Measurements from ENCODE around the gene KCNMA1.

Gene KCNMA1

DNA sequence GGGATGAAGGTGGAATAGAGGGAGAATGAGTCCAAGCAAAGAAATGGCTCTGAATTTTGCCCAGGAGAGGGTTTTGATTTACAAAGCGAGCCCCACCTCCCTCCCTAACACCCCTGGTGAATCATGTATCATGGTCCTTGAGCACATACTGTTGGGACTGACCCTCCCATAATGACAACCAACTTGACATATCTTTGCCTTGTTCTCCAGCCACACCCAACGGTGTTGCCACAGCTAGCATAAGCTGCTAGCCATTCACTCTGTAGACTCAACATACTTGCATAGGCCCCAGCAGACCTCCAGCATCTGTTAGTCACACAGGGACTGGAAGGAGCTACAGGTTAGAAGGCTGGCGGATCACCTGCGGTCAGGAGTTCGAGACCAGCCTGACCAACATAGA lies 538.5 kb downstream of the KCNMA1 start:
- H3K9ac ChIP-seq (ENCODE audit: low read length), result no peak overlapping the region
- H3K36me3 ChIP-seq (ENCODE audit: control insufficient read depth, low read depth, low read length), result no peaks in the 10 kb centered on the region
- H3K4me1 ChIP-seq (ENCODE audit: control insufficient read depth, low read depth, low read length), result no peaks in the 10 kb centered on the region

GRCh38 chr10:77097625-77098024 lies 540.0 kb downstream of the KCNMA1 start:
- Histone ChIP-seq H3K9me3 (ENCODE audit: control insufficient read depth, low read depth, low read length) (no peaks in the 10 kb centered on the region), H3K4me1 (ENCODE audit: control insufficient read depth, low read depth, low read length) (no peaks in the 10 kb centered on the region), H3K27ac (ENCODE audit: low read length) (no peak overlapping the region), H3K27me3 (ENCODE audit: control insufficient read depth, insufficient read depth, low read length) (no peaks in the 10 kb centered on the region), H3K4me3 (ENCODE audit: low read length) (no peak overlapping the region), H3K9ac (ENCODE audit: low read length) (no peak overlapping the region), H3K36me3 (ENCODE audit: control insufficient read depth, low read depth, low read length) (no peaks in the 10 kb centered on the region)

More for the DNA sequence above, 538.5 kb downstream of the KCNMA1 start:
- Histone ChIP-seq H3K27me3 (ENCODE audit: control insufficient read depth, insufficient read depth, low read length) (no peaks in the 10 kb centered on the region), H3K9me3 (ENCODE audit: control insufficient read depth, low read depth, low read length) (no peaks in the 10 kb centered on the region), H3K27ac (ENCODE audit: low read length) (no peak overlapping the region), H3K4me3 (ENCODE audit: low read length) (no peak overlapping the region)

GRCh38 chr10:77093126-77093525 lies 544.5 kb downstream of the KCNMA1 start:
- Histone ChIP-seq H3K36me3 (ENCODE audit: control insufficient read depth, low read depth, low read length) (no peaks in the 10 kb centered on the region), H3K9ac (ENCODE audit: low read length) (no peak overlapping the region), H3K27ac (ENCODE audit: low read length) (no peak overlapping the region), H3K9me3 (ENCODE audit: control insufficient read depth, low read depth, low read length) (no peaks in the 10 kb centered on the region), H3K4me1 (ENCODE audit: control insufficient read depth, low read depth, low read length) (no peaks in the 10 kb centered on the region), H3K27me3 (ENCODE audit: control insufficient read depth, insufficient read depth, low read length) (no peaks in the 10 kb centered on the region), H3K4me3 (ENCODE audit: low read length) (no peak overlapping the region)

GRCh38 chr10:77091597-77092165 lies 545.9 kb downstream of the KCNMA1 start:
- no peak overlapping the region for H3K27ac ChIP-seq (ENCODE audit: low read length)
- H3K27me3 ChIP-seq (ENCODE audit: control insufficient read depth, insufficient read depth, low read length), result no peaks in the 10 kb centered on the region
- H3K4me1 ChIP-seq (ENCODE audit: control insufficient read depth, low read depth, low read length), result no peaks in the 10 kb centered on the region
- H3K4me3 ChIP-seq (ENCODE audit: low read length), result no peak overlapping the region
- H3K9ac ChIP-seq (ENCODE audit: low read length), result no peak overlapping the region
- no peaks in the 10 kb centered on the region for H3K36me3 ChIP-seq (ENCODE audit: control insufficient read depth, low read depth, low read length)
- no peaks in the 10 kb centered on the region for H3K9me3 ChIP-seq (ENCODE audit: control insufficient read depth, low read depth, low read length)

GRCh38 chr10:77090381-77091356 lies 546.9 kb downstream of the KCNMA1 start:
- no peak overlapping the region for H3K9ac ChIP-seq (ENCODE audit: low read length)
- no peaks in the 10 kb centered on the region for H3K36me3 ChIP-seq (ENCODE audit: control insufficient read depth, low read depth, low read length)
- H3K27ac ChIP-seq (ENCODE audit: low read length), result no peak overlapping the region
- H3K27me3 ChIP-seq (ENCODE audit: control insufficient read depth, insufficient read depth, low read length), result no peaks in the 10 kb centered on the region
- no peak overlapping the region for H3K4me3 ChIP-seq (ENCODE audit: low read length)
- no peaks in the 10 kb centered on the region for H3K4me1 ChIP-seq (ENCODE audit: control insufficient read depth, low read depth, low read length)
- H3K9me3 ChIP-seq (ENCODE audit: control insufficient read depth, low read depth, low read length), result no peaks in the 10 kb centered on the region

DNA sequence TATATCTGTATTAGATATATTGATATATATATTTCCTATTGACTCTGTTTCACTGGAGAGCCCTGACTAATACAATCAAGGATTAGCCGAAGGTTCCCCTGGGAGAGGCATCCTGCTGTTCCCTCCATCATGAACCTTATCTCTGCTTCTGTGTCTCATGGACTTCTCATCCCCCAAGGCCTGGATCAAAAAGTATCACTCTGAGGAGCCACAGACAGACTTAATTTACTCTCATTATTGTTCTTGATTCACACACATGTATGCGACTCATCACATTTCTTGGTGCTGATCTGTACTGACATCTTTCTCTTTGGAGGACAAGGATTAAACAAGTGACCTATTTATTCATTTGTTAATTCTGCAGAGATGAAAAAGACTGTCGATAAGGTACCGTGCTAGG lies 550.2 kb downstream of the KCNMA1 start:
- Histone ChIP-seq H3K27ac (ENCODE audit: low read length) (no peak overlapping the region), H3K9me3 (ENCODE audit: control insufficient read depth, low read depth, low read length) (no peaks in the 10 kb centered on the region), H3K27me3 (ENCODE audit: control insufficient read depth, insufficient read depth, low read length) (no peaks in the 10 kb centered on the region), H3K9ac (ENCODE audit: low read length) (no peak overlapping the region), H3K36me3 (ENCODE audit: control insufficient read depth, low read depth, low read length) (no peaks in the 10 kb centered on the region), H3K4me1 (ENCODE audit: control insufficient read depth, low read depth, low read length) (peaks cover 13% of the 10 kb centered on the region), H3K4me3 (ENCODE audit: low read length) (no peak overlapping the region)

GRCh38 chr10:77086081-77086480 lies 551.5 kb downstream of the KCNMA1 start:
- Histone ChIP-seq H3K27ac (ENCODE audit: low read length) (no peak overlapping the region), H3K9me3 (ENCODE audit: control insufficient read depth, low read depth, low read length) (no peaks in the 10 kb centered on the region), H3K9ac (ENCODE audit: low read length) (no peak overlapping the region), H3K4me1 (ENCODE audit: control insufficient read depth, low read depth, low read length) (peaks cover 18% of the 10 kb centered on the region), H3K36me3 (ENCODE audit: control insufficient read depth, low read depth, low read length) (no peaks in the 10 kb centered on the region), H3K27me3 (ENCODE audit: control insufficient read depth, insufficient read depth, low read length) (no peaks in the 10 kb centered on the region), H3K4me3 (ENCODE audit: low read length) (no peak overlapping the region)

GRCh38 chr10:77085344-77085743 lies 552.3 kb downstream of the KCNMA1 start:
- Histone ChIP-seq H3K36me3 (ENCODE audit: control insufficient read depth, low read depth, low read length) (no peaks in the 10 kb centered on the region), H3K27me3 (ENCODE audit: control insufficient read depth, insufficient read depth, low read length) (no peaks in the 10 kb centered on the region), H3K9me3 (ENCODE audit: control insufficient read depth, low read depth, low read length) (no peaks in the 10 kb centered on the region), H3K27ac (ENCODE audit: low read length) (no peak overlapping the region), H3K4me1 (ENCODE audit: control insufficient read depth, low read depth, low read length) (peaks cover 25% of the 10 kb centered on the region), H3K9ac (ENCODE audit: low read length) (no peak overlapping the region), H3K4me3 (ENCODE audit: low read length) (no peak overlapping the region)

DNA sequence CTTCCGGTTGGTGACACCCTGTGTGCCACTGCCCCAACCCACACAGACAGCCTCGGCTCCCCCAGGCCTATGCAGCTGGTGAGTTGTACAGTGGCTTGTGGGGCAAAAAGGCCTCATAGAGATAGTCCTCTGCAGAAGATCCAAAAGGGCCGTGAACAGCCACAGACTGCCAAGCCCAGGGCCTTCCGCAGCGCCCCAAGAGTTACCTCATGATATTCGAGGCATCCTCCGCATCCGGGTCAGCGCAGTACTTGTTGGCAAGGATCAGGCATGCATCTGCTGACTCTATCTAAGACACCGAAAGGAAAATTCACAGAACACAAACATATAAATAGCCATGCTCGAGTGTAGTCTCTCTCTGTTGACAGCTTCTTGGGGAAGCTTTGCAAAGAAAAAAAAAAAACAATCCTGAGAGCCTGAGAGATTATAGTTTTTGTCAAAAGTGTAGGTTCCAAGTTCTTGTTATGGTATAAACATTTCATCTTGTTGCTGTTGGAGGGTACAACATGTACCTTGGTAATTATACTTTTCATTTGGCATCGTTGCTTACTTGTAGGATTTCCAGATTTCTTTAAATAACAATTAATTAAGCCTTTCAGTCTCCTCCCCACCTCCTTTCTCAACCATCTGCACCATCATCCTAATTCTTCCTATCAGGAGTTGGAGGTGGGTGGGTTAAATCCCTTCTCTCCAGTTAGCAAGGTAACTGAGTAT lies 553.0 kb downstream of the KCNMA1 start:
- Histone ChIP-seq H3K9me3 (ENCODE audit: control insufficient read depth, low read depth, low read length) (no peaks in the 10 kb centered on the region), H3K27me3 (ENCODE audit: control insufficient read depth, insufficient read depth, low read length) (no peaks in the 10 kb centered on the region), H3K27ac (ENCODE audit: low read length) (no peak overlapping the region), H3K4me1 (ENCODE audit: control insufficient read depth, low read depth, low read length) (peaks cover 32% of the 10 kb centered on the region), H3K36me3 (ENCODE audit: control insufficient read depth, low read depth, low read length) (no peaks in the 10 kb centered on the region), H3K9ac (ENCODE audit: low read length) (no peak overlapping the region), H3K4me3 (ENCODE audit: low read length) (no peak overlapping the region)

DNA sequence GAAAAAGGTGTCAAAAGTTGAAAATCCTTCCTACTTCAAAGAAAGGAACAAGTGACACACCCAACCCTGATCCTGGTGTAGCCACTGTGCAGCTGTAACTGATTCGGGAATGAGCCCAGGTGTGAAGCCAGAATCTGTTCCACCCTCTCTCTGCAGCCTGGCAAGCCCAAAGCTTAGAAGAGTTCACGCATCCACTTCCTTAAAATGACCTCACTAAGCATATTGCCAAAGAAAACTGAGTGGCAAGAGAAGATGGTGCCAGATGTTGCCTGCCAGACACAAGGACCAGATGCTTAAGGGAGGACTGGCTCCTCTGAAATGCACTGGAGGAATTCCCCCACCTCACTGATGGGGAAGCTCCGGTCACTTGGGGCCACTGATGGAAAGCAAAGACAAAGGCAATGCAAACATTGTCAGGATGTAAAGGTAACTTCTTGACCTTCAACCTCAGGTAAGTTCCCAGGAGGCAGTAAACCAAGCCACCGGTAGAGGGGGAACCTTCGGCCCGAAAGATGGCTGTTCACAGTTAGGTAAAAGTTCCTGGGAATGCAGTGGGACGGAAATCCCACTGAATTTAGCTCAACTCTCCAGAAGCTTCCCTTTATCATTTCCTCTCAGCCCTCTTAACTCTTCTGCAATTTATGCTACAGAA lies 554.9 kb downstream of the KCNMA1 start:
- no peaks in the 10 kb centered on the region for H3K36me3 ChIP-seq (ENCODE audit: control insufficient read depth, low read depth, low read length)
- H3K4me1 ChIP-seq (ENCODE audit: control insufficient read depth, low read depth, low read length), result peaks cover 32% of the 10 kb centered on the region
- H3K9ac ChIP-seq (ENCODE audit: low read length), result no peak overlapping the region
- no peaks in the 10 kb centered on the region for H3K9me3 ChIP-seq (ENCODE audit: control insufficient read depth, low read depth, low read length)
- no peak overlapping the region for H3K4me3 ChIP-seq (ENCODE audit: low read length)
- H3K27me3 ChIP-seq (ENCODE audit: control insufficient read depth, insufficient read depth, low read length), result no peaks in the 10 kb centered on the region
- H3K27ac ChIP-seq (ENCODE audit: low read length), result no peak overlapping the region

DNA sequence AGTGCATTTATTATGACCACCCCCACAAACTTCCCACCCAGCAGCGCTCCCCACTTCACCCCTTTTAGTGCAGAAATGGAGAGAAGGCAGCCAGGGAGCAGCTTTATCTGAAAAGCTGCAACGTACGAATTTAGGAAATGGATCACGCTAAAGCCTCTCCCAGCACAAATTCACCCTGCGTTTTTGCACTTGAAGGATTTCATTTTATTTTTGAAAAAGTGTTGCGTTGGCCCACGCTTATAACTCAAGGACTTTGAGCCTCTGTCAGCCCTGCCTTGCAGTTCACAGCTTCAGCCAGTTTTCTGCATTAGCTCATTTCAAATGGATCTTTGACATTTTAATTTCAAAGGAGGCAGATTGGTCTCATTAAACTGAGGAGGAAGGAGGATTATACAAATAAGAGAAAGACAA lies 556.1 kb downstream of the KCNMA1 start:
- H3K36me3 ChIP-seq (ENCODE audit: control insufficient read depth, low read depth, low read length), result no peaks in the 10 kb centered on the region
- H3K27me3 ChIP-seq (ENCODE audit: control insufficient read depth, insufficient read depth, low read length), result no peaks in the 10 kb centered on the region
- H3K27ac ChIP-seq (ENCODE audit: low read length), result no peak overlapping the region
- H3K4me1 ChIP-seq (ENCODE audit: control insufficient read depth, low read depth, low read length), result peaks cover 32% of the 10 kb centered on the region
- no peaks in the 10 kb centered on the region for H3K9me3 ChIP-seq (ENCODE audit: control insufficient read depth, low read depth, low read length)
- H3K9ac ChIP-seq (ENCODE audit: low read length), result no peak overlapping the region
- H3K4me3 ChIP-seq (ENCODE audit: low read length), result peak overlapping the region; percentile 26

All from iPS-18a (cell line).